OCI-M2 (cell line): ENCODE data around the gene INTS6L.
"Not testable (repeated sequence)": the region's sequence is repeated elsewhere in the genome, so short reads cannot be mapped to it uniquely, and the experiment has no call there.

Experiments used
- DNase-seq: peaks from one replicate; lab custom pipeline; 2025; ENCODE audit not compliant: unreplicated experiment; lab: John Stamatoyannopoulos, UW

INTS6L gene

DNA sequence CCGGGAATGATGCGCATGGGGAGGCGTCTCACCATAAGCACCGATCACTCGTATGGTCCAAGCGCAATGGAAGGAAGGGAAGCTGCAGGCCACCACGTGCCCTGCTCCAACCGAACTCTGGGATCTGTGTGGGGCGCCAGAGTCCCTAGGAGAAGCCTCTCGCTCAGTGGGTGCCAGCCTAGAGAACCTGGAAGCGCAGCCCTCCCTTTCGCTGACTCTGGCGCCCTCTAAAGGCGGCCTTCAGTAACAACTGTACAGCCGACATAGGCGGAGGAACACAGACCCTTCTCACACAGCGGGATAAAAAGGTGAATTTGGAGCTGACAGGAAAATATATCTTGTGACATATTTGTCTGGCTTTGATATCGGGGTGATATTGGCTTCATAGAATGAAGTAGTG, 76.0 kb downstream of the INTS6L start:
- DNase-seq = no peak

DNA sequence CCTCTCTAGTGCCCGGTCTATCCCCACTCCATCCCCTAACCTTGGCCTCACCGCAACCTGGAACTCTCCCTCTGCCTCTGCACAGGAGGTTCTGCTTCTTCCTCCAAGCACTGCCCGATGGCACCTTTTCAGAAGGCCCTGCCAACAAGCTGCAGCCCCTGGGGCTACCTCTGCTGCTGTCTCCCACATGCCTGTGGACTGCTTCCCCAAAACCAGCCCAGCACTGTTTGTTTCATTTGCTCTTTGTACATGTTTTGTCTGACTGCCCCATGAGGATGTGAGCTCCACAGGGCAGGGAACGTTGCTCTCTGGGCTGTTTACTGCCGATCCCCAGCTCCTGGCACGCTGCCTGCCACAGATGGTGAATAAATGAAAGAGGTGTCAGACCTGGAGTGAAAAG, 85.4 kb downstream of the INTS6L start:
- no peak for DNase-seq

- not testable (repeated sequence) for DNase-seq
These were observed 104.1 kb downstream of the INTS6L start for GRCh38 chrX:135624408-135625204.

DNA sequence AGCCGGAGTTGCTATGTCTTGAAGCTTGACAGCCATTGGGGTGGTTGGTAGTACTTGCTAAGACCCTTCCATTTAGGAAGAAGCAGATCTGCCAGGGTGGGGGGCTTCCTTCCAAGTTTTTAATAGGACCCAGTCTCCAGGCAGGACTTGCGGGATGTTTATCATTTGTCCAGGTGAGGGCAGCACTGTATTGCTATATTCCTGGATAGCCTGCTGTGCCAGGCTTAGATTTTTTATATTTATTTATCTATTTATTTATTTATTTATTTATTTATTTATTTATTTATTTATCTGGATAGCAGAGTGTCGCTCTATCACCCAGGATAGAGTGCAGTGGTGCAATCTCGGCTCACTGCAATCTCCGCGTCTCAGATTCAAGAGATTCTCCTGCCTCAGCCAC, 105.5 kb downstream of the INTS6L start:
- no peak for DNase-seq

DNA sequence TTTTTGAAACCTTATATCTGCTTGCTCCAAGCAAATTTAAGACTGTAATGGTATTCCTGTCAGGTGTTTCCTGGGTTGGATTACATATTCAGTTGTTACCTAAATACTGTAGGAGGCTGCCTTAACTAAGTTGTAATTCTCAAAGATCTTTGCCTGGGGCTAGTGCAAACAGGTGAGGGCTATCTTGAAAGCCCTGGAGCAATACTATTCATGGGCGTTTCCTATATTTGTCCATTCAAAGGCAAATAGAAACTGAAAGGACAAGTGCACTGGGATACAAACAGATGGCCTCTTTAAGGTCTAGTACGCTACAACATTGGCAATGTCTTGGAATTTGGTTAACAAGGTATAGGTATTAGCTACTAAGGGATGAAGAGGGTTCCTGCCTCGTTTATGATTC, 108.9 kb downstream of the INTS6L start:
- no peak for DNase-seq
